GM18505 (cell line): ENCODE data around the gene DPH5.
"Not testable (repeated sequence)": the region's sequence is repeated elsewhere in the genome, so short reads cannot be mapped to it uniquely, and the experiment has no call there.

Experiments
- ATAC-seq: cut with Tn5 transposase; IDR thresholded peaks from one replicate; pipeline ENCODE4 v1.9.1; 2021; ENCODE audit not compliant: unreplicated experiment
- POLR2A ChIP-seq: IDR thresholded peaks from 4 replicates; pipeline ENCODE4 v1.6.1; 2011; ENCODE audit warnings: borderline replicate concordance; ENCODE audit not compliant: insufficient read depth, insufficient read length; ENCODE audit errors: extremely low read depth

The DPH5 gene

DNA sequence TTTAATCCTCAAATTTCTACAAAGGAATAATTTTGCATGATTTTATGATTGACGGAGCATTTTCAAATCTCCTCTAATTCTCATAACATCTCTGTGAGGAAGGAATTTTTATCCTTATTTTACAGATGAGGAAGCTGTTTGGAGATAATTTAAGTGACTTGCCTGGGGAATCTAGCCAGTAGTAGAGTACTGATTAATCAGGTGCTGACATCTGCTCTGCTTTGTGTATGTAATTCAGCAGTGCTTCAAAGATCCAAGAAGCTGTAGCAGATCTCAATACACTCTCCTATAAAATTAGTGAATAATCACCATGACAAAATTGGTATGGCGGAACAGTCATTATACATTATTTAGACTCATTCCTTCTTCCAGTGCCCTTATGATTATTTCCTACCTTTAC is 46.0 kb downstream of the DPH5 start:
- ATAC-seq, result no peak
- TF ChIP-seq POLR2A, result no peak

DNA sequence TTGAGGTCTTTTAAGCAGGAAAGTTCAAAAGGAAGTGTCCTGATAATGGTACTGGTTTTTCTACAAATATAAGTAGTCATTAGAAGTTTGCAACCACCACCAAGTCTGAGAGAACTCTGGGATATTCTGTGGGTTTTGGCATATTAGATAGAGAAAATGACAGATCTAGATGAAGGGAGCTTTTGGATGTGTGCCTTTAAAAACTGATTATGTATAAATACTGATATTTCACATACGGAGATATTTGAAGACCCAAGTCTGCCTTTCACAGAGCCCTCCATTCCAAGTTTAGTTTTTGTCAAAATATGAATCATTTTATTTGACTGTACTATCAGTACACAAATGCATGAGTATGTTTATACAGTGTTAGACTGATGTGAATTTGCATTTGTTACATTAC is 48.6 kb downstream of the DPH5 start:
- no peak for TF ChIP-seq POLR2A

DNA sequence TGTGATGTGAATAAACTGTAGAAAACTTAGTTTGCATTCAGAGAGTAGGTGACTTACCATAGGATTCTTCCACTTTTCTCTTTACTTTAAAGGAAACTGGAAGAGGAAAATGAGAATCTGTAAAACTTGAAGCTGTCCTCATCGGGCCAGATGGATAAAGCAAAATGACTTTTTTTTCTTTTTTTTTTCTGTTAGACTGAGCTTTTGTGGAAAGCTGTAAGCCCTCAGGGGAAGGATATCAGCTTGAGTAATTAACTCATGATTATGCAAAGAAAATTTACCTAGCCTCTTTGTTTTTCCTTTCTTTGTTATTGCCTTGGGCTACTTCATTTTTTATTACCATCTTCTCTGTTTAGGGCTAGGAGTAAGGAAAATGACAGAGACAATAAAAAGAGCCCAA is 53.4 kb downstream of the DPH5 start:
- ATAC-seq, result no peak

More for the DNA sequence above, 48.6 kb downstream of the DPH5 start:
- no peak for ATAC-seq

DNA sequence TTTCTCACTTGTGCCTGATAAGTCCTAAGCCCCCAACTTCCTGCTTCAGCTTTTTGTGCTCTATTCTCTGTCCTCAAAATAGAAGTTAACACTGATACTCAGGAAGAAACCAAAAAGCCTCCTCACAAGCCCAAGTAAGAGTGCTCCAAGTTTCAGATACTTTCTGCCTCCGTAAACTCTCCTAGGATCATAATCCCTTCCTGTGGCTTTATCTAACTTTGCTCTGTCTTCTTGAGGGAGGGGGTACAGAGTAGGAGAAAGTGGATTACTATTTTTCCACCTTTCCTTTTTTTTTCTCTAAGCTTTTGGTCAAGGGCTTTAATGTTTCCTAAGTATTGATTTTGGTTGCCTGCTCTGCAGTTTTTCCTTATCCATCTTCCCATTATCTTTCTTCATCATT is 54.6 kb downstream of the DPH5 start:
- no peak for ATAC-seq
- no peak for TF ChIP-seq POLR2A

More for the DNA sequence above, 53.4 kb downstream of the DPH5 start:
- TF ChIP-seq POLR2A, result no peak

DNA sequence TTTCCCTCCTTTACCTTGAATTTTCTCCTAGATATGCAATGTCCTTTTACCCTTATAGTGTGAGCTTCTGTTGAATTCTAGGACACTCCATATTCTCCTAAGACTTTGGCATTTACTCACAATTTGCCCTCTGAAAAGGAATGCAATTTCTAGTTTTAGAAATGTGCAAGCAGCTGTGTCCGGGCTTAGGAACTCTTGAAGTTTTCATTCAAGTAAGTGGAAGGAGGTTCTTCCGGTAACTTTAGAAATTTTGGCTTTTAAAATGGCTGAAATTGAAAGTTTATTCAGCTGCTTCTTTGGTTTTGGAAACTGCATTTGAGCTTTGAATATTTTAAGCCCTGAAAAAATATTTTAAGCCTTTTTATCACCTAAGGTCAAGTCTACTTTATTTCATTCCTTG is 56.3 kb downstream of the DPH5 start:
- no peak for TF ChIP-seq POLR2A
- ATAC-seq, result no peak

DNA sequence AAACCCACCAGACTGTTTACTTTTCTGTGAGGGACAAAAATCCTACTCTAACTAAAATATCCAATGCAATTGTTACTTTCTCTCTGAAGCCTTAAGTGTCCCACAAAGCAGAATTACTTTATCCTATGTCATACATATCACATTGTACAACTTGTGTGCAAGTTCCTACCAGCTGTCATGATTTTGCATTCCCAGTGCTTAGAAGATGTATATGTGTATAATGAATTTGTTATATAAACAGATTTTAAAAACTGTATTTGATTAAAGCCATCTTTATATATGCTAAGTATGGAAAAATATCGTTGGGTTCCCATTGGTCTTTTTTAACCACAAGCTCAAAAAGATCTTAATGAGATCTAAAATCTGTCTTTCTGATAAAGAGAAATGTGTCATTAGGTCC is 57.0 kb downstream of the DPH5 start:
- no peak for ATAC-seq
- TF ChIP-seq POLR2A, result no peak

DNA sequence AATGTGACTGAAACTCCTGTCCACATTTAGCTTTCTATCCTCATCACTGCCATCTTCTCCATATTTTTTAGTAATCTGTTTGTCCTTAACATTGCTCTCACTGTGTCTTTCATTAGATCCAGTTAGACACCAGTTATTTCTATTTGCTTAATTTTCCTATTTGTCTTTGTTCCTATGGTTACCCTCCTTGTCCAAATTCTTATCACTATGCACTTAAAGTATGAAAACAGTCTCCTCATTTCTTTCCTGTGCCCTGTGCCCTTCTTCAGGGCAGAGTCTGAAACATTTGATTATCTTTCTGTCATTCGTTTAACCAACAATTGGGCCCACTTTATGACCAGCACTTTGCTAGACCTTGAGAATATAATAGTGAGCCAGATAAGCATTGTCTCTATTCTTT is 65.5 kb downstream of the DPH5 start:
- TF ChIP-seq POLR2A, result no peak
- no peak for ATAC-seq

DNA sequence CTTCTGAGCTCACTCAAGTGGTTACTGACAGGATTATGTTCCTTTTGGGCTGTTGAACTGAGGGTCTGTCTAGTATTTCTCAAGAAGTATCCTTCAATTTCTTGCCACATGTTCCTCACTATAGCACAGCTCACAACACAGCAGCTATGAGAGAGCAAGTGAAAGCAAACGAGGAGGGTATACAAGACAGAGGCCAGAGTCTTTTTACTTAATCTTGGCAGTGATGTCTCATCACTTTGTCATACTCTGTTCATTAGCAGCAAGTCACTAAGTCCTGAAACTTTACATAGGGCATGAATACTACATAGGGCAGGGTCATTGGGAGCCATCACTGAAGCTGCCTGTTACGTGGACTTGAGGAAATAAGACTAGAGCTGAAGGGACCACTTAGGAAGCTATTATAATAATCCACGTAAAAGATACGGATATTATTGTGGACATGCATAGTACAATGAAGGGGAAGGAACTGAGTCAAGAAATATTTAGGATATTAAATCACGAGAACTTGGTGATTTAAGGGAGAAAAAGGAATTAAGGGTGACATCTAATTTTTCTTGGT is 66.0 kb downstream of the DPH5 start:
- ATAC-seq, result no peak
- no peak for TF ChIP-seq POLR2A

DNA sequence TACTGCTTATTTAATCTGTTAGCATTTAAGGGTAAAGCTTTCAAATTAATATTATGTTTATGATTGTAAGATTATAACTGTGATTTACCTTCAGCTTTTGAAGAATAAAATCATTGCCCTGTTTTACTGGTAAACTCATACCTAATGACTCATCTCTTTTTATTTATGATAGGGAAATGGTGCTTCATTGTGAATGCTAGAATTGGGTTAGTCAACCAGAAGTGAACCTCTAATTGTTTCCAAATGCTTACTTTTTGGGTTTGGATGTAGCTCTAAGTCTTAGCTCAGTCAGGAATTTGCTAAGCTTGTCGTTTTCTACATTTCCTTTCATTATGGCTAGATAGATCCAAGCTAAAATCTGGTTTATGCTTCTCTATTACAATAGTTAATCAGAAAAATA is 70.3 kb downstream of the DPH5 start:
- ATAC-seq, result no peak
- no peak for TF ChIP-seq POLR2A

DNA sequence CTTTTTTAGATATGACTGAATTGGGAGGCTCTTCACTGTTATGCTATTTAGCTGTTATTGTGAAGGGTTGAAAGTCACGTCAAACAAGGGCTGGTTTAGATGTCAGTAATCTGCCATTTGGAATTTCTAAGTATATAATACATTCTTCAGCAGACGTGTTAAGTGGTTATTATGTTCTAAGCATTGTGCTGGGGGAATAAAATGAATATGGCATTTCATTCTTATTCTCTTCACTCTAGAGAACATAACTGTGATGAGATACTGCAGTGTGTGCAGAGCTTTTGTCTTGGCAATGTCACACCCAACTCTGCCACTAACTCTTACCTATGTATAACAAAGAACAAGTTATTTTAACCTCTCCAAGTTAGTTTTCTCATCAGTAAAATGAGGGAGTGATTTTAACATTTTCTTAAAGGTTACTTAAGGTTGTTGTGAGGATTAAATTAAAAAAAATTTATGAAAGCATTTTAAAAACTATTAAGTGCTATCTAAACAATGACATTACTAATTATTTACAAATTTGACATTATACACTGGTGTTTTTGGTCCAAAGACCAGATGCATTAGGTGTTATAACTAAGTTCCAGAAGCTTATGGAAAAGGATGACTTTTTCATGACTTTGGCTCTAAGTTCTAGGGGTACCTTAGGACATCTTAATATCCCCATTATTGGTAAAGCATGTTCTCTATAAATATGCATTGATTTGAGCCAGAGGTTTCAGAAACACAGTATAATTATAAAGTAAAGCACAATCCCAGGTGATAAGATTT is 71.4 kb downstream of the DPH5 start:
- TF ChIP-seq POLR2A, result no peak
- ATAC-seq, result no peak

DNA sequence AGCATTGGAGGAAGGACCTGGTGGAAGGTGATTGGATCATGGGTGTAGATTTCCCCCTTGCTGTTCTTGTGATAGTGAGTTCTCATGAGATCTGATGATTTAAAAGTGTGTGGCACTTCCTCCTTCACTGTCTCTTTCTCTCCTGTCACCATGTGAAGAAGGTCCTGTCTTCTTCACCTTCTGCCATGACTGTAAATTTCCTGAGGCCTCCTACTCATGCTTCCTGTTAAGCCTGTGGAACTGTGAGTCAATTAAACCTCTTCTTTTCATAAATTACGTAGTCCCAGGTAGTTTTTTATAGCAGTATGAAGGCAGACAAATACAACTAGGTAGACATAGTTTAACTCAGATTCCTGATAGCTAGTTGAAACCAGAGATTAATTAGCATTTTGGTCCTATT is 72.6 kb downstream of the DPH5 start:
- not testable (repeated sequence) for ATAC-seq

DNA sequence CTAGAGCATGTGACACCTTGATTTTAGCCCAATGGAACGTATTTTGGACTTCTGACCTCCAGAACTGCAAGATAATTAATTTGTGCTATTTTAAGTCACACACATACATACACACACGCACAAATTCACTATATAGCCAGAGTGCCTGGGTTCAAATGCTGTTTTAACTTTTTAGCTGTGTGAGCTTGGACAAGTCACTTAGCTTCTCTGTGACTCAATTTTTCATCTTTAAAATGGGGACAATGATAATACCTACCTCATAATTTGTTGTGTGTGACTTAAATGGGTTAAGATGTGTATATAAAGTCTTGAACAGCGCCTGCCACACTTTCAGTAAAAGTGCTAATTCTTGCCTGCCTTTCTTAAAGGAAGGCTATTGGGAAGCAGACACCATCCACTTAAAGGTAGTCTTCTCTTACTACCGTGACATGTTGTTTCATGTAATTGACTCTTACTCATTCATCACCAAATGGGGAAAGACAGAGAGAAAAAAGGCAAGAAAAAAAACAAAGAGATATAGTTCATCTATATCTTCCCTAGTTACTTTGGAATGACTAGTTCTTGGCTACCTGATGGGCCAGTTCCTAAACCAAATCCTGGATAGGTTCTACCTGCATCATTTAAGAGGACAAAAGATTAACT is 73.4 kb downstream of the DPH5 start:
- TF ChIP-seq POLR2A, result no peak
- no peak for ATAC-seq

DNA sequence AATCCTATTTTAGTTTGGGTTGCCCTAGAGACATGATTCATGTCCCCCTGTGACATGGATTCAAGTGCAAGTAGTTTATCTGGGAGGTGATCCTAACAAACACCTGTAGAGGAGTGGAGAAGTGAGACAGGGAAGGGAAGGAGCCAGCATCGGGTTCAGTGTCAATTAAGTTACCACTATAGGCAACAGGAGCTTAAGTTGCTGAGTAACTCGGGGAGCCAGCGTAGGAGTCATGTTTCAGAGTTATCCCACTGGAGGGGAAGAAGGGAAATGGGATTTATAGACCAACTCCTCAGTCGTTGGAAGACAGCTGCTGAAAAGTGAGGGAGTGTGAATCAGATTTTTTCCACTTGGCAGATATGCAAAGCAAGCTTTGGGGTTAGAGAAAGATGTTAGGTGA is 74.8 kb downstream of the DPH5 start:
- ATAC-seq, result no peak
- no peak for TF ChIP-seq POLR2A

DNA sequence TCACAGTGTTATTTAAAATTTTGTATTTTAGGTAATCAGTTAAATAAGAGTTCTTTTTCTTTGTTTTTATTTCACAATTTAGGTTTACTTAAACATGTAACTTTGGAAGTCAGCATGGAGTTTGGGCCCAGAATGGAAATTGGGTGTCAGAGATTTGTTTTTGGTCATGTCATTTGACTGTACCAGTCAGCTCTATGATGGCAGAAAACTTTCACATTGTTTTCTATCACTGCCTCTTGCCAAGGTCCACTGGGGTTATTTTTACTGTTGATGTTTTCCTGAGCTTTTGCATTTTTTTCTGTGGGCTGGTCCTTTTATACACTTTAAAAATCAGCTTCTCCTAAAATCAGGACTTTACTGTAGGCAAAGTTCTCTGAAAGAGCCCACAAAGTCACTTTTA is 75.2 kb downstream of the DPH5 start:
- no peak for TF ChIP-seq POLR2A
- ATAC-seq, result no peak

DNA sequence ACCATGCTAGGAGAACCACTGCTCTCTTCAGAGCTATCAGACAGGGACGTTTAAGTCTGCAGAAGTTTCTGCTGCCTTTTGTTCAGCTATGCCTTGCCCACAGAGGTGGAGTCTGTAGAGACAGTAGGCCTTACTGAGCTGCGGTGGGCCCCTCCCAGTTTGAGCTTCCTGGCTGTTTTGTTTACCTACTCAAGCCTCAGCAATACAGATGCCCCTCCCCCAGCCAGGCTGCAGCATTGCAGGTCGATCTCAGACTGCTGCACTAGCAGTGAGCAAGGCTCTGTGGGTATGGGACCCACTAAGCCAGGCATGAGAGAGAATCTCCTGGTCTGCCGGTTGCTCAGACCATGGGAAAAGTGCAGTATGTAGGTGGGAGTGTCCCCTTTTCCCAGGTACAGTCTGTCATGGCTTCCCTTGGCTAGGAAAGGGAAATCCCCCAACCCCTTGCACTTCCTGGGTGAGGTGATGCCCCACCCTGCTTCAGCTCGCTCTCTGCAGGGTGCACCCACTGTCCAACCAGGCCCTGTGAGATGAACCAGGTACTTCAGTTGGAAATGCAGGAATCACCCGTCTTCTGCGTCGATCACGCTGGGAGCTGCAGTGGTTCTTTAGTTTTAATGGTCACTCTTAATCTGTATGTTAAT is 75.9 kb downstream of the DPH5 start:
- peak; percentile 86 for ATAC-seq

DNA sequence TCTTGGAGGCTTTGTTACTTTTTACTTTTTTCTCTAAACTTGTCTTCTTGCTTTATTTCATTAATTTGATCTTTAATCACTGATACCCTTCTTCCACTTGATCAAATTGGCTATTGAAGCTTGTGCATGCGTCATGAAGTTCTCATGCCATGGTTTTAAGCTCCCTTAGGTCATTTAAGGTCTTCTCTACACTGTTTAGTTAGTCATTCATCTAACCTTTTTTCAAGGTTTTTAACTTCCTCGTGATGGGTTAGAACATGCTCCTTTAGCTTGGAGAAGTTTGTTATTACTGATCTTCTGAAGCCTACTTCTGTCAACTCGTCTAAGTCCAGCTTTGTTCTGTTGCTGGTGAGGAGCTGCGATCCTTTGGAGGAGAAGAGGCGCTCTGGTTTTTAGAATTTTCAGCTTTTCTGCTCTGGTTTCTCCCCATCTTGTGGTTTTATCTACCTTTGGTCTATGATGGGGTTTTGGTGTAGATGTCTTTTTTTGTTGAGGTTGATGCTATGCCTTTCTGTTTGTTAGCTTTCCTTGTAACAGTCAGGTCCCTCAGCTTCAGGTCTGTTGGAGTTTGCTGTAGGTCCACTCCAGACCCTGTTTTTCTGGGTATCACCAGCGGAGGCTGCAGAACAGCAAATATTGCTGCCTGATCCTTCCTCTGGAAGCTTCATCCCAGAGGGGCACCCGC is 76.7 kb downstream of the DPH5 start:
- not testable (repeated sequence) for ATAC-seq

DNA sequence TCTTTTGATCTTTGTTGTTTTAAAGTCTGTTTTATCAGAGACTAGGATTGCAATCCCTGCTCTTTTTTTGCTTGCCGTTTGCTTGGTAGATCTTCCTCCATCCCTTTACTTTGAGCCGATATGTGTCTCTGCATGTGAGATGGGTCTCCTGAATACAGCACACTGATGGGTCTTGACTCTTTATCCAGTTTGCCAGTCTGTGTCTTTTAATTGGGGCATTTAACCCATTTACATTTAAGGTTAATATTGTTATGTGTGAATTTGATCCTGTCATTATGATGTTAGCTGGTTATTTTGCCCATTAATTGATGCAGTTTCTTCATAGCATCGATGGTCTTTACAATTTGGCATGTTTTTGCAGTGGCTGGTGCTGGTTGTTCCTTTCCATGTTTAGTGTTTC is 77.8 kb downstream of the DPH5 start:
- ATAC-seq, result not testable (repeated sequence)

DNA sequence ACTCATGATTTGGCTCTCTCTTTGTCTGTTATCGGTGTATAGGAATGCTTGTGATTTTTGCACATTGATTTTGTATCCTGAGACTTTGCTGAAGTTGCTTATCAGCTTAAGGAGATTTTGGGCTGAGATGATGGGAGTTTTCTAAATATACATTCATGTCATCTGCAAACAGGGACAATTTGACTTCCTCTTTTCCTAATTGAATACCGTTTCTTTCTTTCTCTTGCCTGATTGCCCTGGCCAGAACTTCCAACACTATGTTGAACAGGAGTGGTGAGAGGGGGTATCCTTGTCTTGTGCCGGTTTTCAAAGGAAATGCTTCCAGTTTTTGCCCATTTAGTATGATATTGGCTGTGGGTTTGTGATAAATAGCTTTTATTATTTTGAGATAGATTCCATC is 79.5 kb downstream of the DPH5 start:
- ATAC-seq, result not testable (repeated sequence)
